ENCODE measurements around the gene TUBB1.

- TF ChIP-seq CTCF (IDR thresholded peaks at IDR 0.05; ENCODE audit: insufficient read depth, low read length, poor library complexity, severe bottlenecking) (no peak), EZH2phosphoT487 (conservative IDR thresholded peaks at IDR 0.05; ENCODE audit: low read length) (no peak)
These were observed 47.8 kb upstream of the TUBB1 start for GRCh38 chr20:58971429-58971828.

Data from SU-DHL-6 (cell line).